CD14-positive monocyte (primary cell): ENCODE results near the gene FOS. TPM values are rescaled to one million over a fixed set of nuclear protein-coding genes. Genes with fewer than 3 reads are reported as not detected.
A peak's percentile ranks its signal among the peaks of the same experiment; 100 is the strongest.

Source experiments
- DNase-seq, 3 donors: peaks; one replicate each; pipeline ENCODE4 v3.0.0-alpha.2; 2011 to 2022
- H2AFZ ChIP-seq: 2 replicates; pipeline ENCODE4 v1.6.0; 2012; ENCODE audit warnings: mild to moderate bottlenecking, low read depth, low read length, inconsistent platforms; ENCODE audit not compliant: insufficient read depth, poor library complexity, severe bottlenecking
- H3K27ac ChIP-seq, 2 donors: 1 replicate in 1 of 2; 2 replicates in 1 of 2; pipeline ENCODE4 v1.5.1; 2012 to 2013; ENCODE audit warnings: low read length in 2 of 2, control low read depth in 1 of 2, inconsistent platforms in 1 of 2, low read depth in 1 of 2, mild to moderate bottlenecking in 1 of 2
- H3K27me3 ChIP-seq, 2 donors: one replicate each; pipeline versions ENCODE4 v1.6.0 to v1.6.1; 2011 to 2013; ENCODE audit warnings: low read length in 2 of 2; ENCODE audit not compliant: control insufficient read depth in 2 of 2, insufficient read depth in 2 of 2
- H3K36me3 ChIP-seq, 2 donors: replicated peaks in 1 of 2; 1 replicate in 1 of 2; 2 replicates in 1 of 2; pipeline versions ENCODE4 v1.5.1 to v1.6.1; 2012 to 2013; ENCODE audit warnings: low read length in 2 of 2, control low read depth in 1 of 2, inconsistent platforms in 1 of 2, mild to moderate bottlenecking in 1 of 2; ENCODE audit not compliant: insufficient read depth in 2 of 2, control insufficient read depth in 1 of 2
- H3K4me1 ChIP-seq, 2 donors: 1 replicate in 1 of 2; 2 replicates in 1 of 2; pipeline versions ENCODE4 v1.5.1 to v1.6.1; 2012 to 2013; ENCODE audit warnings: low read length in 2 of 2, control low read depth in 1 of 2, inconsistent platforms in 1 of 2, mild to moderate bottlenecking in 1 of 2, moderate library complexity in 1 of 2; ENCODE audit not compliant: insufficient read depth in 2 of 2, control insufficient read depth in 1 of 2
- H3K4me2 ChIP-seq: replicated peaks from 2 replicates; pipeline ENCODE3; 2012; ENCODE audit warnings: low read length, moderate library complexity, mild to moderate bottlenecking; ENCODE audit not compliant: poor library complexity, severe bottlenecking; ENCODE audit errors: extremely low read depth
- H3K4me3 ChIP-seq, 3 experiments: fragments of 200-600 bp in 1 of 3; sonication (generic) in 1 of 3; replicated peaks in 1 of 3; 1 replicate in 2 of 3; 2 replicates in 1 of 3; pipeline ENCODE4 v1.5.1; 2011 to 2013; ENCODE audit warnings: low read length in 3 of 3, mild to moderate bottlenecking in 3 of 3, control low read depth in 2 of 3, low read depth in 2 of 3, inconsistent platforms in 1 of 3, moderate library complexity in 1 of 3
- H3K79me2 ChIP-seq: 2 replicates; pipeline ENCODE4 v1.6.0; 2012; ENCODE audit warnings: mild to moderate bottlenecking, control low read depth, inconsistent platforms, low read length, moderate library complexity; ENCODE audit not compliant: insufficient read depth
- H3K9ac ChIP-seq: 2 replicates; pipeline ENCODE4 v1.6.0; 2017; ENCODE audit warnings: low read length, mild to moderate bottlenecking; ENCODE audit not compliant: insufficient read depth, poor library complexity, severe bottlenecking
- H3K9me3 ChIP-seq, 2 donors: replicated peaks in 1 of 2; 1 replicate in 1 of 2; 2 replicates in 1 of 2; pipeline versions ENCODE4 v1.5.1 to v1.6.1; 2012 to 2013; ENCODE audit warnings: low read length in 2 of 2, control low read depth in 1 of 2; ENCODE audit not compliant: control insufficient read depth in 1 of 2, insufficient read depth in 1 of 2
- H4K20me1 ChIP-seq: 2 replicates; pipeline ENCODE4 v1.6.0; 2012; ENCODE audit warnings: mild to moderate bottlenecking, low read length, control low read depth, moderate library complexity; ENCODE audit not compliant: insufficient read depth
- H3K27ac Mint-ChIP-seq, 7 donors: one replicate each; pipeline ENCODE4 v1.8.0; 2020; ENCODE audit warnings: mild to moderate bottlenecking in 7 of 7, mixed read lengths in 7 of 7, moderate library complexity in 6 of 7, inconsistent platforms in 2 of 7
- H3K27me3 Mint-ChIP-seq, 3 donors: one replicate each; pipeline ENCODE4 v1.8.0; 2021 to 2022; ENCODE audit warnings: low read depth in 3 of 3, mild to moderate bottlenecking in 3 of 3, mixed read lengths in 3 of 3, moderate library complexity in 3 of 3, inconsistent platforms in 1 of 3
- H3K36me3 Mint-ChIP-seq, 2 donors: one replicate each; pipeline ENCODE4 v1.8.0; 2020; ENCODE audit warnings: mixed read lengths in 2 of 2, inconsistent platforms in 1 of 2, mild to moderate bottlenecking in 1 of 2
- H3K4me1 Mint-ChIP-seq: one replicate; pipeline ENCODE4 v1.8.0; 2020; ENCODE audit warnings: mild to moderate bottlenecking, mixed read lengths
- H3K4me3 Mint-ChIP-seq, 2 donors: one replicate each; pipeline ENCODE4 v1.8.0; 2020; ENCODE audit warnings: mild to moderate bottlenecking in 2 of 2, mixed read lengths in 2 of 2, moderate library complexity in 1 of 2
- H3K9me3 Mint-ChIP-seq, 7 donors: one replicate each; pipeline ENCODE4 v1.8.0; 2020 to 2022; ENCODE audit warnings: mixed read lengths in 7 of 7, mild to moderate bottlenecking in 6 of 7, moderate library complexity in 6 of 7, inconsistent platforms in 2 of 7
- WGBS: methylation state at CpG from one replicate; pipeline ENCODE4 v1.1.5; 2013; ENCODE audit warnings: missing lambda C conversion rate; ENCODE audit not compliant: insufficient coverage; 5-methylcytosine and 5-hydroxymethylcytosine counted together
- intact Hi-C, 2 donors: fragments of 100-400 bp; cut with micrococcal nuclease; formaldehyde crosslinking; loops; one replicate each; pipeline versions ENCODE4 v1.15.0 to v1.15.1; 2023
- polyA plus RNA-seq, 3 donors: library from polyadenylated mRNA; depleted of rRNA in 1 of 3; unstranded in 2 of 3; stranded (reverse) in 1 of 3; fragments of 300-500 nt in 2 of 3; fragments of >200 nt in 1 of 3; fragmentation: Illumina TruSeq in 2 of 3; gene quantifications; 1 replicate in 2 of 3; 2 replicates in 1 of 3; pipeline ENCODE4 v1.2.3, GENCODE V29; 2012 to 2021
- TF ChIP-seq, protein P1 (sequence below): fragments of 200-600 bp; IDR thresholded peaks from one replicate; pipeline ENCODE4 v1.8.0; 2022; ENCODE audit warnings: antibody characterized with exemption, mild to moderate bottlenecking

The FOS gene
- polyA plus RNA-seq, 3 donors: 4,403 to 5,159 (median 4,841) TPM

DNA sequence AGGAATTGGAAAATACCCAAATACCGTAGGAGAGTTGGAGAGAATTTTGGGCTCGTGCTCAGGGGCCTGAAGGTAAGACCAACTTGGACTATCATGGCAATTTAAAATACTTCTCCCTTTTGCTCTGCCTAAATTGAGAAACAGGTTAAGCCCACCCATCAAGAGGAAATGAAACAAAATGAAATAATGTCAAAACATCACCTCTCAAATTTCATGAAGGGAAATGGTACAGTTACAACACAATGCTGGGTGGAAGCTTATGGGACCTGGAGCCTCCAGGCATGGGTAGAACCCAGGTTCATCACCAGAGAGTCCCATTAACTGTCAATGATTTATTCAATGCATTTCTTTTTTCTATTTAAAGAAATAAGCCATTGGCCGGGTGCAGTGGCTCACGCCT is 33.7 kb downstream of the FOS start:
- Histone ChIP-seq H3K27ac (peak overlapping the region; percentile 51 to 81), H3K36me3 (no peaks in the 10 kb centered on the region), H3K9me3 (no peaks in the 10 kb centered on the region), H3K4me3 (peak overlapping the region in 1 of 3 experiments; percentile 19), H3K4me2 (peak overlapping the region; percentile 31), H3K9ac (no peak overlapping the region), H4K20me1 (no peaks in the 10 kb centered on the region), H3K27me3 (no peaks in the 10 kb centered on the region), H2AFZ (no peak overlapping the region), H3K4me1 (peaks cover 37 to 42% of the 10 kb centered on the region in 2 donors), H3K79me2 (no peaks in the 10 kb centered on the region)
- intact Hi-C loops: loop anchor here in 1 of 2 donors (5.0 kb wide), 1 partner anchor 115 kb away; the partner anchor contains the start of gene JDP2
- WGBS: 80% methylated on average over 1 of the region's 4 CpGs
- DNase-seq: peak in 2 of 3 donors; percentile 53 to 60
- H3K4me3 Mint-ChIP-seq: no peak overlapping the region
- H3K4me1 Mint-ChIP-seq: peaks cover 58% of the 10 kb centered on the region
- peaks cover 0 to 1% (median 0%) of the 10 kb centered on the region in 3 donors for H3K27me3 Mint-ChIP-seq
- TF ChIP-seq, protein P1, sequence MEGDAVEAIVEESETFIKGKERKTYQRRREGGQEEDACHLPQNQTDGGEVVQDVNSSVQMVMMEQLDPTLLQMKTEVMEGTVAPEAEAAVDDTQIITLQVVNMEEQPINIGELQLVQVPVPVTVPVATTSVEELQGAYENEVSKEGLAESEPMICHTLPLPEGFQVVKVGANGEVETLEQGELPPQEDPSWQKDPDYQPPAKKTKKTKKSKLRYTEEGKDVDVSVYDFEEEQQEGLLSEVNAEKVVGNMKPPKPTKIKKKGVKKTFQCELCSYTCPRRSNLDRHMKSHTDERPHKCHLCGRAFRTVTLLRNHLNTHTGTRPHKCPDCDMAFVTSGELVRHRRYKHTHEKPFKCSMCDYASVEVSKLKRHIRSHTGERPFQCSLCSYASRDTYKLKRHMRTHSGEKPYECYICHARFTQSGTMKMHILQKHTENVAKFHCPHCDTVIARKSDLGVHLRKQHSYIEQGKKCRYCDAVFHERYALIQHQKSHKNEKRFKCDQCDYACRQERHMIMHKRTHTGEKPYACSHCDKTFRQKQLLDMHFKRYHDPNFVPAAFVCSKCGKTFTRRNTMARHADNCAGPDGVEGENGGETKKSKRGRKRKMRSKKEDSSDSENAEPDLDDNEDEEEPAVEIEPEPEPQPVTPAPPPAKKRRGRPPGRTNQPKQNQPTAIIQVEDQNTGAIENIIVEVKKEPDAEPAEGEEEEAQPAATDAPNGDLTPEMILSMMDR: no peak
- H3K9me3 Mint-ChIP-seq: peaks cover 0 to under 1% (median 0%) of the 10 kb centered on the region in 7 donors
- no peaks in the 10 kb centered on the region for H3K36me3 Mint-ChIP-seq
- H3K27ac Mint-ChIP-seq: peak overlapping the region; percentile 85 to 96 (median 92)

DNA sequence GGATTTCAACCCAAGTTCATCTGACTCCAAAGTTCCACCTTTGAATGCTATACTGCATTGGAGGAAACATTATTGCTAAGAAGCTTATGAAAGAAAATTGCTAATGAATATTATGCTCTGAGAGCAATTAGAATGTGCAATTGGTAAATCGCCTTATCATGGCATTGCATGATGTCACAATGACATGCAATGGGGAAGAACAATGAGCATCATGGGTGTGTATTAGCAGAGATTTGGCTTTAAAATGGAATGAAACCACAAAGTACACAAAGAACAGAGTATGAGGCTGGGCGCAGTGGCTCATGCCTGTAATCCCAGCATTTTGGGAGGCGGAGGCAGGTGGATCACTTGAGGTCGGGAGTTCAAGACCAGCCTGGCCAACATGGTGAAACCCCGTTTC is 34.7 kb downstream of the FOS start:
- Mint-ChIP-seq H3K27ac (peak overlapping the region; percentile 85 to 96 (median 92)), H3K9me3 (no peaks in the 10 kb centered on the region), H3K36me3 (no peaks in the 10 kb centered on the region), H3K4me1 (peaks cover 58% of the 10 kb centered on the region), H3K27me3 (peaks cover 0 to 1% (median 0%) of the 10 kb centered on the region in 3 donors), H3K4me3 (no peak overlapping the region)
- H3K79me2 ChIP-seq: no peaks in the 10 kb centered on the region
- TF ChIP-seq, protein P1: no peak
- H3K9me3 ChIP-seq: no peaks in the 10 kb centered on the region
- peaks cover 38 to 41% of the 10 kb centered on the region in 2 donors for H3K4me1 ChIP-seq
- no peaks in the 10 kb centered on the region for H4K20me1 ChIP-seq
- no peak overlapping the region for H3K4me2 ChIP-seq
- intact Hi-C loops: loop anchor here in 1 of 2 donors (5.0 kb wide), 1 partner anchor 114 kb away; the partner anchor contains the start of gene JDP2
- H3K9ac ChIP-seq: no peak overlapping the region
- no peak overlapping the region for H2AFZ ChIP-seq
- peak overlapping the region; percentile 52 to 81 for H3K27ac ChIP-seq
- no peak overlapping the region for H3K4me3 ChIP-seq
- no peaks in the 10 kb centered on the region for H3K36me3 ChIP-seq
- peak; percentile 61 to 74 (median 72) for DNase-seq
- no peaks in the 10 kb centered on the region for H3K27me3 ChIP-seq
- 60% methylated on average over 3 of the region's 5 CpGs for WGBS
